H9 (cell line): Measurements from ENCODE around the gene TRIB2. TPM values are rescaled to one million over a fixed set of nuclear protein-coding genes. Genes with fewer than 3 reads are reported as not detected.

ENCODE experiments used
- DNase-seq: peaks from one replicate; pipeline ENCODE4 v3.0.0-alpha.2; 2017
- H2AFZ ChIP-seq: one replicate; pipeline ENCODE4 v1.6.1; 2013; ENCODE audit warnings: mild to moderate bottlenecking, low read length, control low read depth, moderate library complexity
- H2AK5ac ChIP-seq: 2 replicates; pipeline ENCODE4 v1.6.1; 2013; ENCODE audit warnings: low read length, control low read depth, mixed read lengths; ENCODE audit not compliant: insufficient read length
- H2BK120ac ChIP-seq: one replicate; pipeline ENCODE4 v1.6.1; 2013; ENCODE audit warnings: low read depth, mild to moderate bottlenecking, low read length, control low read depth, inconsistent platforms; ENCODE audit not compliant: poor library complexity, severe bottlenecking
- H2BK12ac ChIP-seq: 2 replicates; pipeline ENCODE4 v1.6.1; 2013; ENCODE audit warnings: low read length, control low read depth, mixed read lengths, low read depth; ENCODE audit not compliant: insufficient read length
- H2BK15ac ChIP-seq: 2 replicates; pipeline ENCODE4 v1.6.1; 2013; ENCODE audit warnings: low read depth, low read length, control low read depth
- H2BK20ac ChIP-seq: one replicate; pipeline ENCODE4 v1.6.1; 2013; ENCODE audit warnings: low read depth, mild to moderate bottlenecking, low read length, control low read depth, inconsistent platforms; ENCODE audit not compliant: poor library complexity, severe bottlenecking
- H2BK5ac ChIP-seq: 2 replicates; pipeline ENCODE4 v1.6.1; 2013; ENCODE audit warnings: low read length, control low read depth, mixed read lengths; ENCODE audit not compliant: insufficient read length
- H3K14ac ChIP-seq: 2 replicates; pipeline ENCODE4 v1.6.1; 2013; ENCODE audit warnings: low read length, control low read depth; ENCODE audit not compliant: insufficient read depth
- H3K18ac ChIP-seq: 2 replicates; pipeline ENCODE4 v1.6.1; 2013; ENCODE audit warnings: low read depth, mild to moderate bottlenecking, mixed read lengths, low read length, control low read depth; ENCODE audit not compliant: insufficient read length
- H3K23ac ChIP-seq: 2 replicates; pipeline ENCODE4 v1.6.1; 2013; ENCODE audit warnings: low read length, control low read depth, mixed read lengths, low read depth; ENCODE audit not compliant: insufficient read length
- H3K23me2 ChIP-seq: 2 replicates; pipeline ENCODE4 v1.6.1; 2013; ENCODE audit warnings: low read depth, mild to moderate bottlenecking, mixed read lengths, low read length, control low read depth; ENCODE audit not compliant: insufficient read length, poor library complexity, severe bottlenecking
- H3K27ac ChIP-seq: 2 replicates; pipeline ENCODE4 v1.5.1; 2013; ENCODE audit warnings: low read length, control low read depth, mixed read lengths, low read depth; ENCODE audit not compliant: insufficient read length
- H3K27me3 ChIP-seq: 2 replicates; pipeline ENCODE4 v1.6.1; 2013; ENCODE audit warnings: low read length, control low read depth, inconsistent platforms; ENCODE audit not compliant: insufficient read depth
- H3K4ac ChIP-seq: 2 replicates; pipeline ENCODE4 v1.6.1; 2013; ENCODE audit warnings: low read depth, mild to moderate bottlenecking, control low read depth, inconsistent platforms, low read length, moderate library complexity
- H3K4me1 ChIP-seq: 2 replicates; pipeline ENCODE4 v1.6.1; 2013; ENCODE audit warnings: low read length, control low read depth, inconsistent platforms; ENCODE audit not compliant: insufficient read depth
- H3K4me2 ChIP-seq: 2 replicates; pipeline ENCODE4 v1.6.1; 2013; ENCODE audit warnings: low read length, control low read depth, mixed read lengths; ENCODE audit not compliant: insufficient read length, insufficient read depth
- H3K56ac ChIP-seq: 2 replicates; pipeline ENCODE4 v1.6.1; 2013; ENCODE audit warnings: low read depth, mild to moderate bottlenecking, mixed read lengths, low read length, control low read depth; ENCODE audit not compliant: insufficient read length
- H3K79me1 ChIP-seq: 2 replicates; pipeline ENCODE4 v1.6.1; 2013; ENCODE audit warnings: low read depth, mild to moderate bottlenecking, moderate library complexity, low read length, control low read depth, inconsistent platforms; ENCODE audit not compliant: insufficient read depth, poor library complexity, severe bottlenecking
- H3K79me2 ChIP-seq: 2 replicates; pipeline ENCODE4 v1.6.1; 2013; ENCODE audit warnings: low read length, control low read depth, inconsistent platforms; ENCODE audit not compliant: insufficient read depth
- H3K9ac ChIP-seq: 2 replicates; pipeline ENCODE4 v1.6.1; 2013; ENCODE audit warnings: low read length, control low read depth, mixed read lengths; ENCODE audit not compliant: insufficient read length; ENCODE audit errors: extremely low read depth
- H3K9me3 ChIP-seq: one replicate; pipeline ENCODE4 v1.6.1; 2013; ENCODE audit warnings: low read depth, low read length, inconsistent platforms; ENCODE audit not compliant: control insufficient read depth
- H3T11ph ChIP-seq: one replicate; pipeline ENCODE4 v1.6.1; 2013; ENCODE audit warnings: mild to moderate bottlenecking, low read length, control low read depth, inconsistent platforms
- H4K20me1 ChIP-seq: one replicate; pipeline ENCODE4 v1.6.1; 2013; ENCODE audit not compliant: control insufficient read depth, insufficient read length, insufficient read depth
- H4K5ac ChIP-seq: 2 replicates; pipeline ENCODE4 v1.6.1; 2013; ENCODE audit warnings: low read depth, mild to moderate bottlenecking, mixed read lengths, low read length, control low read depth; ENCODE audit not compliant: insufficient read length
- H4K8ac ChIP-seq: replicated peaks from 2 replicates; pipeline ENCODE4 v1.6.1; 2013; ENCODE audit warnings: low read length, control low read depth, mixed read lengths, low read depth; ENCODE audit not compliant: insufficient read length
- H4K91ac ChIP-seq: 2 replicates; pipeline ENCODE4 v1.6.1; 2013; ENCODE audit warnings: low read depth, mild to moderate bottlenecking, moderate library complexity, mixed read lengths, low read length, control low read depth; ENCODE audit not compliant: insufficient read length
- H3K27ac Mint-ChIP-seq, 3 experiments: 2 replicates in 2 of 3; 3 replicates in 1 of 3; pipeline ENCODE4 v1.8.0; 2020 to 2021; ENCODE audit warnings: mixed read lengths in 3 of 3, mild to moderate bottlenecking in 1 of 3, moderate library complexity in 1 of 3
- H3K27me3 Mint-ChIP-seq: 2 replicates; pipeline ENCODE4 v1.8.0; 2021; ENCODE audit warnings: low read depth, mild to moderate bottlenecking, moderate library complexity, mixed read lengths
- H3K36me3 Mint-ChIP-seq, 3 experiments: 2 replicates in 2 of 3; 3 replicates in 1 of 3; pipeline ENCODE4 v1.8.0; 2020 to 2021; ENCODE audit warnings: low read depth in 3 of 3, mixed read lengths in 3 of 3; ENCODE audit not compliant: insufficient read depth in 1 of 3
- H3K4me1 Mint-ChIP-seq, 2 experiments: 2 replicates each; pipeline ENCODE4 v1.8.0; 2020; ENCODE audit warnings: mixed read lengths in 2 of 2
- H3K4me3 Mint-ChIP-seq, 2 experiments: 2 replicates in 1 of 2; 3 replicates in 1 of 2; pipeline ENCODE4 v1.8.0; 2020 to 2021; ENCODE audit warnings: mild to moderate bottlenecking in 2 of 2, mixed read lengths in 2 of 2, moderate library complexity in 1 of 2
- H3K9me3 Mint-ChIP-seq, 2 experiments: 2 replicates in 1 of 2; 3 replicates in 1 of 2; pipeline ENCODE4 v1.8.0; 2020; ENCODE audit warnings: mild to moderate bottlenecking in 2 of 2, mixed read lengths in 2 of 2, moderate library complexity in 1 of 2
- WGBS: extraction: QIAGEN DNeasy Blood & Tissue Kit; methylation state at CpG from one replicate; pipeline ENCODE4 v1.1.7; 2013; ENCODE audit warnings: missing lambda C conversion rate, low lambda C conversion rate, mixed read lengths; ENCODE audit not compliant: insufficient read length; ENCODE audit errors: extremely low coverage; 5-methylcytosine and 5-hydroxymethylcytosine counted together
- total RNA-seq: library from RNA; stranded (reverse); gene quantifications from 2 replicates; pipeline ENCODE4 v1.2.1, GENCODE V29; 2021
- TF ChIP-seq, protein P1 (sequence below): fragments of 200-600 bp; sonication (generic); conservative IDR thresholded peaks from 3 replicates; pipeline ENCODE4 v1.8.0; 2021; ENCODE audit warnings: antibody characterized with exemption, mild to moderate bottlenecking

Gene TRIB2
- total RNA-seq, 1 experiment from 2014 or later: 41.9 TPM

DNA sequence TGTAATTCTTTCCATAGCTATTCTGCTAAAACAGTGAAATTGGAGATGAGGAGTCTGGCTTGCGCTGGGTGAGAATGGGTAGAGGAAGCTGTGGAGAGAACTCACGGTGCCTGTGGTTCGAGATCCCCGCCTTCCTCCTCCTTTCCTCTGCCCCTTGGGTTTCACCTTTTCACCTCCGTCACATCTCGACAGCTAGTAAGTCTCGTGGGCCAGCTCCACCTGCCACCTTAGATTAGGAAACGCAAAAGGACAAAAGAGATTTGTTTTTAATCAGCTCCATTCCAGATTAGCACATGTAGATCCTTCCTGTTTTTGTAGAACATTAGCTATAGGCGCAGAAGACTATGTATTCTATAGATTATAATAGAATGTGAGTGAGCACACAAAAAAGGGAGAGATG lies 20.6 kb downstream of the TRIB2 start:
- Histone ChIP-seq H4K5ac (no peak overlapping the region), H3K27ac (no peak overlapping the region), H2BK15ac (no peak overlapping the region), H3K56ac (no peak overlapping the region), H3K23me2 (no peaks in the 10 kb centered on the region), H4K8ac (no peak overlapping the region), H3K14ac (no peak overlapping the region), H3T11ph (no peak overlapping the region), H3K4me2 (no peak overlapping the region), H3K4me1 (no peaks in the 10 kb centered on the region), H2BK120ac (no peak overlapping the region), H2BK12ac (no peak overlapping the region), H3K9me3 (no peaks in the 10 kb centered on the region), H3K9ac (no peak overlapping the region), H2AK5ac (no peak overlapping the region), H3K79me1 (peaks cover 8% of the 10 kb centered on the region), H3K18ac (no peak overlapping the region), H2BK20ac (no peak overlapping the region), H3K4ac (no peak overlapping the region), H3K23ac (no peak overlapping the region), H3K27me3 (no peaks in the 10 kb centered on the region), H2AFZ (no peak overlapping the region), H3K79me2 (peaks cover 10% of the 10 kb centered on the region; the same call in 1 of the 2 replicates), H4K91ac (no peak overlapping the region), H4K20me1 (no peaks in the 10 kb centered on the region), H2BK5ac (no peak overlapping the region)
- Mint-ChIP-seq H3K27ac (no peak overlapping the region), H3K36me3 (peaks cover 51 to 81% (median 66%) of the 10 kb centered on the region in 3 experiments), H3K27me3 (no peaks in the 10 kb centered on the region), H3K9me3 (no peaks in the 10 kb centered on the region), H3K4me3 (no peak overlapping the region), H3K4me1 (peaks cover 6 to 17% of the 10 kb centered on the region in 2 experiments)
- no peak for DNase-seq
- TF ChIP-seq, protein P1, sequence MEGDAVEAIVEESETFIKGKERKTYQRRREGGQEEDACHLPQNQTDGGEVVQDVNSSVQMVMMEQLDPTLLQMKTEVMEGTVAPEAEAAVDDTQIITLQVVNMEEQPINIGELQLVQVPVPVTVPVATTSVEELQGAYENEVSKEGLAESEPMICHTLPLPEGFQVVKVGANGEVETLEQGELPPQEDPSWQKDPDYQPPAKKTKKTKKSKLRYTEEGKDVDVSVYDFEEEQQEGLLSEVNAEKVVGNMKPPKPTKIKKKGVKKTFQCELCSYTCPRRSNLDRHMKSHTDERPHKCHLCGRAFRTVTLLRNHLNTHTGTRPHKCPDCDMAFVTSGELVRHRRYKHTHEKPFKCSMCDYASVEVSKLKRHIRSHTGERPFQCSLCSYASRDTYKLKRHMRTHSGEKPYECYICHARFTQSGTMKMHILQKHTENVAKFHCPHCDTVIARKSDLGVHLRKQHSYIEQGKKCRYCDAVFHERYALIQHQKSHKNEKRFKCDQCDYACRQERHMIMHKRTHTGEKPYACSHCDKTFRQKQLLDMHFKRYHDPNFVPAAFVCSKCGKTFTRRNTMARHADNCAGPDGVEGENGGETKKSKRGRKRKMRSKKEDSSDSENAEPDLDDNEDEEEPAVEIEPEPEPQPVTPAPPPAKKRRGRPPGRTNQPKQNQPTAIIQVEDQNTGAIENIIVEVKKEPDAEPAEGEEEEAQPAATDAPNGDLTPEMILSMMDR: no peak
- no CpG with 5 or more reads among the region's 9 CpGs for WGBS
